ENCODE results near the gene C16orf87.
A peak's percentile ranks its signal among the peaks of the same experiment; 100 is the strongest.

The C16orf87 gene

DNA sequence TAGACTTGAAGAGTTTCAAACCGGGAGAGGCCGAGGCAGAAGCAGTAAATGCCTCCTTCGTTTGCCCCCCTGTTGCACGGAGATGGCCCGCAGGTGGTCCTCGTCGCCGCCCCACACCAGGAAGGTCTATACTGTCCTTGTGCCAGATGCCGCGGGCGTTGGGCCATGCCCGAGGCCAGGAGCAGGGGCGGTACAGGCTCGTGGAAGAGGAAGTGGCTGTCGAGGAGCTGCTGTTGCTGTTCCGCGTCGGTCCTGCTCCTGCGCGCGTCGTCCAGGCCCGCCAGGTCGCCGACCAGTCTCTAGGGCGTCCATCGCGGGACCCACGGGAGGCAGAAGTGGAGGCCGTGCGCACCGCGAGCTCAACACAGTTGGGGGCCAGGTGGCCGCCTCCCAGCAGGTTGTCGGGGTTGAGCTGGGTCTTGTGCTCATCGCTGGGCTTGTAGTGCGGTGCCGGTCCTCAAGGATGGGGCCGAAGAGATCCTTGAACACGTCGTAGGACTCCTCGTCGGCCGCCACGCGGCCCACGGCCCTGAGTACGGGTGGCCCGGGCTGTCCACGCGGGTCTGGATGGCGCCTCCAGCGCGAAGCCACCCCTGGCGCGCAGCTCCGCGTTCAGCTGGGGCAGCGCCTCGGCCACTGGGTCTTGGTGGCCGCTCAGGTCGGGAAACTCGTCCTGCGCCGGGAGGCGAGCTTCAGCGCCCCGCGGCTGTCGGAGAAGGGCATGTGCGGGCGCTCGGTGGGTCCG is 13.1 kb upstream of the C16orf87 start:
- no peak for DNase-seq (ENCODE audit: low read depth in 2 of 2)

DNA sequence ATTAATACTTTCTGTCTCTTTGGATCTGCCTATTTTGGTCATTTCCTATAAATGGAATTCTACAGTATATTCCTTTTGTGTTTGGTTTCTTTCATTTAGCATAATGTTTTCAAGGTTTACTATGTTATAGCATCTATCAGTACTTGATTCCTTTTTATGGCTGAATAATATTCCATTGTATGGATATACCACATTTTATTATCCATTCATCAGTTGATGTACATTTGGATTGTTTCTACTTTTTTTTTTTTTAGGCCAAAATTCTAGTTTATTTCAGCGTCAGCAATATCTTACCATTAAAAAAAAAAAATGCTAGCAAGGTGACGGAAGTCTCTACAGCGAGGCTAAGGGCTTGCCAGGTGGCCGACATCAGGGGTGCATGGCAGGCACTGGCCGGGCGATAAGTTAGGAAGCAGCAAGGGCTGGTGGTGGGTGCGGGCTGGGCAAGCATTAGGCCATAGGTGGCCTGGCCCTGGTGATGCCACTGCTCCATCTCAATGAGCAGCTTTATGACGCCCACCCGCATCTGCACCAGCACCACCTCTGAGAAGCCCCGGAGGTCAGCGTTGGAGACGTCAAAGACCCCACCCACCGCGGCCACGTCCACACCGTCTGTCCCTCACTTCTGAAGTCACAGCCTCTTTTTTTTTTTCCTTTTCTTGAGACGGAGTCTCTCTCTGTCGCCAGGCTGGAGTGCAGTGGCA is 11.4 kb upstream of the C16orf87 start:
- no peak for DNase-seq (ENCODE audit: low read depth in 2 of 2)

DNA sequence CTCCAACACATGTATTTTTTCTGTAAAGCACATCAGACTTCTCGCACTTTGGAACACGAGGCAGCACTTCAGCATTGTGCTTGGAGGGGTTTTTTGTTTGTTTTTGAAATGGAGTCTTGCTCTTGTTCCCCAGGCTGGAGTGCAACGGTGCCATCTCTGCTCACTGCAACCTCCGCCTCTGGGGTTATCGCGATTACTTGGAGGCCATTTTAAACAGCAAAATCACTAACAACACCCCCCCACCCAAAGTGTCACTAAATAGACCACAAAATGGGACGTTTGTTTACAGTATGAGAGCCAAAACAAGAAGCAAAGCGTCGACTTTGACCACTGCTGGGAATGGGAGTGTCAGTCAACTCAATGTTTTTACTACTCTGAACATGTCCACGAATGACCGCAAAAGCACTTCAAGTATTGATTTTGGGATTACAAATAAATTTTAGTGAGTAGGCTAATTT is 9.0 kb upstream of the C16orf87 start:
- no peak for DNase-seq (ENCODE audit: low read depth in 2 of 2)

DNA sequence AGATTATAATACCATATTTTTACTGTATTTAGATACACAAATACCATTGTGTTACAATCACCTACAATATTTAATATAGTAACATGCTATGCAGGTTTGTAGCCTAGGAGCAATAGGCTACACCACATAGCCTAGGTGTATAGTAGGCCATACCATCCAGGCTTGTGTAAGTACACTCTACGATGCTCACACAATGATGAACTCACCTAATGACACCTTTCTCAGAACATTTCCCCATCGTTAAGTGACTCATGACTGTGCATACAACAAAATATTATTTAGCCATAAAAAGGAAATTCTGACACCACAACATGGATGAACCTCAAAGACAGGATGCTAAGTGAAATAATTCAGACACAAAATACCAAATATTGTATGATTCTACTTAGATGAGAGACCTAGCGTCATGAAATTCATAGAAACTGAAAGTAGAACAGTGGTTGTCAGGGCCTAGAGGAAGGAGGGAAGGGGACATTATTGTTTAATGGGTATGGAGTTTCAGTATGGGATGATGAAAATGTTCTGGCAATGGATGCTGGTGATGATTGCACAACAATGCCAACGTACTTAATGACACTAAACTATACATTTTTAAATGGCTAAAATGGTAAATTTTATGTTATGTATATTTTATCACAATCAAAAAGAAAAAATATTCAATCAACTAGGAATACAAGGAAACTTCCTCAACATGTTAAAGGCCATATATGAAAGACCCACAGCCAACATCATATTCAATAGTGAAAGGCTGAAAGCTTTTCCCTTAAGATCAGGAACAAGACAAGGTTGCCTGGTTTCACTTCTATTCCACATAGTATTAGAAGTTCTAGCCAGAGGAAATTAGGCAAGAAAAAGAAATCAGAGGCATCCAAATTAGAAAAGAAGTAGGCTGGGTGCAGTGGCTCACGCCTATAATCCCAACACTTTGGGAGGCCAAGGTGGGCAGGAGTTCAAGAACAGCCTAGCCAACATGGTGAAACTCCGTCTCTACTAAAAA is 5.9 kb upstream of the C16orf87 start:
- DNase-seq (ENCODE audit: low read depth in 2 of 2) = no peak

DNA sequence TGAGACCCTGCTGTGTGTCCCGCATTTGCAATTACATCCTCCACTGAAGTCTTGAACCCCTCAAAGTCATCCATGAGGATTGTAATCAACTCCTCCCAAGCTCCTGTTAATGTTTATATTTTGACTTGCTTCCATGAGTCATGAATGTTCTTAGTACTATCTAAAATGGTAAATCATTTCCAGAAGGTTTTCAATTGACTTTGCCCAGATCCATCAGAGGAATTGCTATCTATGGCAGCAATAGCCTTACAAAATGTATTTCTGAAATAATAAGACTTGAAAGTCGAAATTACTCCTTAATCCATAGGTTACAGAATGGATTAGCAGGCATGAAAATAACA is 2.5 kb upstream of the C16orf87 start:
- no peak for DNase-seq (ENCODE audit: low read depth in 2 of 2)

DNA sequence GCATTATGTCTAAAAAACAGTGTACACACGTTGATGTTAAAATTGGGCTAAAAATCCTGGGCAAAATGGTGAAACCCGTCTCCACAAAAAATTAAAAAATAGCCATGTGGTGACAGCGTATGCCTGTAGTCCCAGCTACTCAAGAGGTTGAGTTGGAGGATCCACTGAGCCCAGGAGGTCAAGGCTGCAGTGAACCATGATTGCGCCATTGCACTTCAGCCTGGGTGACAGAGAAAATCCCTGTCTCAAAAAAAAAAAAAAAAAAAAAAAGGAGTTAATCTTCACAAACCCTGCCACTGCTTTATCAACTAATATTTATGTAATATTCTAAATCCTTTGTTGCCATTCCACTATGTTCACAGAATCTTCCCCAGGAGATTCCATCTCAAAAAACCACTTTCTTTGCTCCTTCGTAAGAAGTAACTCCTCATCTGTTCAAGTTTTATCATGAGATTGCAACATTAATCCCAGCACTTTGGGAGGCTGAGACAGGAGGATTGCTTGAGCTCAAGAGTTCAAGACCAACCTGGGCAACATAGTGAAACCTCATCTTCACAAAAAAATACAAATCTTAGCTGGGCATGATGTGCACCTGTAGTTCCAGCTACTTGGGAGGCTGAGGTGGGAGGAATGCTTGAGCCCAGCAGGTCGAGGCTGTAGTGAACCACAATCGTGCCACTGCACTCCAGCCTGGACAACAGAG is 1.9 kb upstream of the C16orf87 start:
- DNase-seq (ENCODE audit: low read depth in 2 of 2) = no peak

DNA sequence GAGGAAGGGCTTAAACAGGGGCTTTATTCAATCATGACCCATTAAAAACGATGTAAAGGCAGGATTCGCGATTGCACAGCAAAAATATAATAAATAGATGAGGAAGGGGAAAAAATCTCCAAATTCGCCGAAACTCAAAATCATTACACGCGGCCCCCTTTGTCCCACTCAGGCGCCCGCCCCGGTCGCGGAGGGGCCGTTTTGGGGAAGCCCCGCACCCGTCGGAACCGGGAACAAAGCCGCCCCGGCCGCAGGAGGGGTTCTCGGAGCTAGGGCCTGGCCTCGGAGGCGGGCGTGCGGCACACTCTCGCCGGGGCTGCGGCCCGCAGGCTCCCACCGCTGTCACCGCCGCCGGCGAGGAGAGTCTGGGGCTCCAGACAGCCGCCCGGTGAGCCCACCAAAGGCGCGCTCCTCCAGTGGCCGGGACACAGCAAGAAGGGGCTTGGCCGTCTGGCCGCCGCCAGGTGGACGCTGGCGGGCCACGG is 521 bp downstream of the C16orf87 start:
- peak; percentile 4 to 15 for DNase-seq (ENCODE audit: low read depth in 2 of 2)

DNA sequence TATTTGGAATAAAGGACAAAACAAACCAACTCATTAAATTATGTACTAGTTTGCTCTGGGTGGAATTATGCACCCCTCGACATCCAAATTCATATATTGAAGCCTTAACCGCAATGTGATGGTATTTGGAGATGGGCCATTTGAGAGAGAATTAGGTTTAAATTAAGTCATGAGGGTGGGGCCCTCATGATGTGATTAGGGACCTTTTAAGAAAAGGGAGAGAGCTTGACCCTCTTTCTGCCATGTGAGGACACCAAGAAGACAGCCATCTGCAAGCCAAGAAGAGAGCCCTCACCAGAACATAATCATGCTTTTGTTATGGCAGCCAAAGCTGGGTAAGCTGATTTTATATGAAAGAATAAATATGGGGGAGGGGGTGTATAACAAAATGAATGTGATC is 2.0 kb downstream of the C16orf87 start:
- no peak for DNase-seq (ENCODE audit: low read depth in 2 of 2)

DNA sequence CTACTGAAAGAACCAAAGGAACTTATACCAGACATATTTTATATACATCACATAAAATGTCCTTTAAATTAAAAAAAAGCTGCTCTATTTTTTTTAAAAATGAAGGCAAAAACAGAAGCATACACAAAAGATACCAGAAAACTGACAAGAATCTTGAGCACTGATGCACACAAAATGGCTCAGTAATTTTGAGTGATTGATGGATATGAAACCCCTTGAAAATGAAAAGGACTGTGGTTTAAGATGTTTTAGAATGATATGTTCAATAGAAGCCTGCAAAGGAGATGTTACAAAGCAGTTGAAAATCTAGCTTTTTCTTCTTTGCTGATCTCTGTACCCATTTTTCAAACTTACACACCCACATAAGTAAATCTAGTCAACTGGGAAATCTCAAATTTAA is 2.7 kb downstream of the C16orf87 start:
- DNase-seq (ENCODE audit: low read depth in 2 of 2) = no peak

DNA sequence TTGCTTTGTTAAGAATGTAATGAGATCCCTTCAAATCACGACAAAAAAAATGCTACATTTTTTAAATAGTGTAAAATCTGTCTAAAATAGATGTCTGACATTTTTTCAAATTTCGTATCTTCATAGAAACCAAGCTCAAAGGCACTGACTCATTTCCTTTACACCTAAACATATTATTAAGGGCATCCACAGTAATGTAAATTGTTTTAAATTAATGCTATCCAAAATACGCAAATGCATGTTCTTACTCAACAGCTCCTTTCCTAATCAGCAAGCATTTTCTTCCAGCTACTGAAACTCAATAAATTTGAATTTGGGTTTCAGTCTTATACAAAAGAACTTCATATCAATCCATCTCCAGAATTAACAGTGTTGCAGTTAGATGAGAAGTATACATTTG is 4.3 kb downstream of the C16orf87 start:
- no peak for DNase-seq (ENCODE audit: low read depth in 2 of 2)

DNA sequence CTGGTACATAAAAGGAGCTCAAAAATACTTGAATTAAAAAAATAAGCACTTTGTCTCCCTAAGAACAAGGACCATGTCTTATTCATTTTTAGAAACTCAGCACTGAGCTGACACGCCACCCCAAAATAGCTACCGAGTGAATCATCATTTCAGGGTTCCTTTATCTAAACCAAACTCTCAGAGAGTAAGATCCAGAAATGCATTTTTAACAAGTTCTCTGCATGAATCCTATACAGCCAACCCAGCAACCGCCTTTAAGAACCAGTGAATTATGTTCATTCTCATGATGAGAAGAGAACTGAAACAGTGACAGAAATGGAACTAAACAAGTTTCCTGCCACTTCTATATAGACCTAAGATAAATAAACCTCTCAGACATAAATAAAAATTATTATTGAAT is 8.7 kb downstream of the C16orf87 start:
- no peak for DNase-seq (ENCODE audit: low read depth in 2 of 2)

DNA sequence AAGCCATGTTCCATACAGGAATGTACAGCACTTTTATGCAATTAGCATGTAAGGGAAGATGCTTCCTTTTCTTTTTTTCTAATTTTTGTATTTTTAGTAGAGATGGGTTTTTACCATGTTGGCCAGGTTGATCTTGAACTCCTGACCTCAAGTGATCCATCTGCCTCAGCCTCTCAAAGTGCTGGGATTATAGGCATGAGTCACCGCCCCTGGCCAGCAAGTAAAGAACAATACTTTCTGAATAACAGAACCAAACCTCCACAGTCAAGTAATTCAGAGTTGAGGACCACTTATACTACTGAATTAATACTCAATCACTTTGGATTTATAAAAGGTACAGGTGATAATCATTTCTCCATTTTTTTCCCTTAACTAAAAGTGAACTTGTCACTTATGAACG is 13.0 kb downstream of the C16orf87 start:
- DNase-seq (ENCODE audit: low read depth in 2 of 2) = no peak

DNA sequence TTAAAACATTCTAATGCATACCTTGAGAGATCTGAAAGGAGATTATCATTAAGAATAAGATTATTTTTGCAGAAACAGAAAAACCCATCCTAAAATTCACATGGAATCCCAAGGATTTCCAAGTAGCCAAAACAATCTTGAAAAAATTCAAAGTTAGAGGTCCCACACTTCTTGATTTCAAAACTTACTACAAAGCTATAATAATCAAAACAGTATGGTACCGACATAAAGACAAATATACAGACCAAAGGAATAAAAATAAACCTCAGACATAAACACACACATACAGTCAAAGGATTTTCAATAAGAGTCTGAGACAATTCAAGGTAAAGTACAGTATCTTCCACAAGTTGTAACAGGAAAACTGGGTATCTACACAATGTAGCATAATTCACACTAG is 16.2 kb downstream of the C16orf87 start:
- DNase-seq (ENCODE audit: low read depth in 2 of 2) = no peak

DNA sequence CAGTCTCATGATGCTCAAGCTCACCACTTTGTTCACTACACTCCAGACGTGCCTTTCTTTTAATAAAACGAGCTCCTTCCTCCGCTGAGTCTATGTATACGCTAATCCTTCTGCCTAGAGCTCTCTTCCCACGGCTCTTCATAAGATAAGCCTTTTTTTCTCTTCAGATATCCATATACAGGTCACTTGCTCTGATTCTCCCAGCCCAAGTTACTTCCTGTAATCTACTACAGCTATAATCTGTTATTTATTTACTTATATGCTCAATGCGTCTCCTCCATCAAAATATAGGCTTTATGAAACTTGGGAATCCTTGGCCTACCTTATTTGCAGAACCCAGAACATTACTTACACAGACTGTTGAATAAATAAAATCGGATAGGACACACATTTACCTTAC is 17.4 kb downstream of the C16orf87 start:
- no peak for DNase-seq (ENCODE audit: low read depth in 2 of 2)

DNA sequence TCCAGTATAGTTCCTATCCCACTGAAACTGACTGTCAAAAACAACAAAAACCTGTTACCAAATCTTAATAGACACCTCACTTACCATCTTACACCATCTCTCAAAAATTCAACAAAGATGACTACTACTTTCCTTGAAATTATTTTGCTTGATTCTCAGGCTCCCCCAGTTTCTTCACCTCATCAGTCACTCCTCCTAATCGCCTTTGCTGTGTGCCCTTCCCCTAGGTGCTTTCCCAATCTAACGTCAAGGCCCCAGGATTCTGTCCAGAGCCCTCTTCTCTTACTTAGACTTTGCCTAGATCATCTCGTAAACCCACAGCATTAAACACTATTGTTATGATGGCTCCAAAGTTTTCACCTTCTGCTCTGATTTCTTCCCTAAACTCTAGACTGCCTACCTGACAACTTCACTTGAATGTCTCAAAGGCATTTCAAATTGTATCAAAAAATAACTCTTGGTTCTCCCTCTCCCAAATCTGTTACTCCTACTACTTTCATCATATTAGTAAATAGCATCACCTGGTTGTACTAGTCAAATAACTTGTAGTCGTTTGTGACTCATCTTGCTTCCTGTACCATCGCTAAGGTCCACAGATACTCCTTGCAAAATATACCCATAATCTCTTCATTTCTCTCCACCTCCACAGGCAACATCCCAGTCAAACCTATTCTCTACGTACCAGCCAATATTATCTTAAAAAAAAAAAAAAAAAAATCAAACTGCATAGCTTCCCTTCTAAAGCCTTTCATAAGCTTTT is 18.0 kb downstream of the C16orf87 start:
- no peak for DNase-seq (ENCODE audit: low read depth in 2 of 2)

DNA sequence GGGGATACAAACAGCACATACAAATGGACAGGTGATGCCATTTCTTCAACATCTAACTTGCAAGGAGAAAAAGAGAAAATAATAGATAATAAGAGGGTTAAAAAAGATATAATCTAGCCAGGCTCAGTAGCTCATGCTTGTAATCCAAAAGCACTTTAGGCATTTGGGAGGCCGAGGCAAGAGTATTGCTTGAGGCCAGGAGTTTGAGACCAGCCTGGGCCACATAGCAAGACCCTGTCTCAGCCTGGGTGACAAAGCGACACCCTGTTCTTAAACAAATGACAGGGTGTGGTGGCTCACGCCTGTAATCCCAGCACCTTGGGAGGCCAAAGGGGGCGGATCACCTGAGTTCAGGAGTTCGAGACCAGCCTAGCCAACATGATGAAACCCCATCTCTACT is 19.3 kb downstream of the C16orf87 start:
- no peak for DNase-seq (ENCODE audit: low read depth in 2 of 2)

DNA sequence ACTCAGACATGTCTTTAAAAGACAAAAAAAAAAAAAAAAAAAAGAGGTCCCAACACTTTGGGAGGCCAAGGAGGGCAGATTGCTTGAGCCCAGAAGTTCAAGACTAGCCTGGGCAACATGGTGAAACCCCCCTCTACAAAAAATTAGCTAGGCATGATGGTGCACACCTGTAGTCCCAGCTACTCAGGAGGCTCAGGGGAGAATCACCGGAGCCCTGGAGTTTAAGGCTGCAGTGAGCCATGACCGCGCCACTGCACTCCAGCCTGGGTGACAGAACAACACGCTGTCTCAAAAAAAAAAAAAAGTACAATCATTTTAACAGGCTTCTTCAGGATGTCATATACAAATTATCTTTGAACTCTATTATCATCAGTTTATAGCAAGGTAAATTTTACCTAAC is 22.0 kb downstream of the C16orf87 start:
- no peak for DNase-seq (ENCODE audit: low read depth in 2 of 2)

DNA sequence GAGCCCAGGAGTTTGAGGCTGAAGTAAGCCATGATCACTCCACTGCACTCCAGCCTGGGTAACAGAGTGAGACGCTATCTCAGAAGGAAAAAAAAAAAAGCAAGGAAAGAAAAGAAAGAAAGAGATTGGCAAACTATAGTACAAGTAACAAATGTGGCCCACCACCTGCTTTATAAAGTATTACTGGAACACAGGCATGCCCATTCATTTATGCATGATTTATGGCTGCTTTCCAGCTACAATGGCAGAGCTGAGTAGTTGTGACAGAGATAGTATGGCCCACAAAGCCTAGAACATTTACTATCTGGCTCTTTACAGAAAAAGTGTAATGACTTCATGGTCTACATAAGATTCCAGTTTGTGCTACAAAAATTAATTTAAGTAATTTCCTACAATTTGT is 23.6 kb downstream of the C16orf87 start:
- DNase-seq (ENCODE audit: low read depth in 2 of 2) = no peak

DNA sequence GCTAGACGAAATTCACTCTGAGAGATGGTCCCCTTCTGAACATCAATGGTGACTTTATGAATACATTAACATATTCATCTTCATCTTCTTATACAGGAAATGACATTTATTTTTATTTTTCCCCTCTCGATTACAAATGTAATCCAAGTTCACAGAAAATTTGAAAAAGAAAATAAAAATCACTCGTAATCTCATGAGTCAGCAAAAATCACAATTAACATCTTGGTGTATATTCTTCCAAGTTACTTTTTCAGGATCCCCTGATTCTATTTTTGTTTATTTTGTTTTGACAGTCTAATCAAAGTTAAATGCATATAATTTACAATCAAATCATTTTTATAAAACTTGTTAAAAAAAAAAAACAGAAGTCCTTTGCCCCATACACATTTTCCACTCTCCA is 27.6 kb downstream of the C16orf87 start:
- no peak for DNase-seq (ENCODE audit: low read depth in 2 of 2)

DNA sequence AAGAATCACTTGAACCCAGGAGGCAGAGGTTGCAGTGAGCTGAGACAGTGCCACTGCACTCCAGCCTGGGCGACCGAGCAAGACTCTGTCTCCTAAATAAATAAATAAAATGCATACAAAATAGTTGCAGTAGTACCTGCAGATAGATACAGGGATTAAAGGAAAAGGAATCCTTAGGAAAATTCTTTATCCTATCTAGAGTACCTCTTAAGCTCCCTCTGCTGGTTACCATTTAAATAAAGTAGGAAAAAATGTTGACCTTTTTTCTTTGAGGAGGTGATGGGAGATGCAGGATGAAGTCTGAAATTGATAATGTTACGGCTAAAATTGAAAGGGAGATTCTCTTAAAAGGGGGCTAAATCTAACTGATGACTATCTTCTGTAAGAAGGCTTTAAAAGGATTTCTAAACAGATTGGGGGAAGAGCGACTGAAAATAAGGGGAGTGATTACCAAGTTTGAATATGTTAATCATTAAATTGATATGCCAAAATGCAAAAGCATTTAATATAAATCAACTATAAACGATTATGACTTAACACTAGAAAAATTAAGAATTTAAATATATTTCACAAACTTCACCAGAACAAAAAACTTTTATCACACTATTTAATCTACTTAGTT is 29.4 kb downstream of the C16orf87 start:
- DNase-seq (ENCODE audit: low read depth in 2 of 2) = no peak
